ENCODE data around the gene S100A6.

S100A6 gene

DNA sequence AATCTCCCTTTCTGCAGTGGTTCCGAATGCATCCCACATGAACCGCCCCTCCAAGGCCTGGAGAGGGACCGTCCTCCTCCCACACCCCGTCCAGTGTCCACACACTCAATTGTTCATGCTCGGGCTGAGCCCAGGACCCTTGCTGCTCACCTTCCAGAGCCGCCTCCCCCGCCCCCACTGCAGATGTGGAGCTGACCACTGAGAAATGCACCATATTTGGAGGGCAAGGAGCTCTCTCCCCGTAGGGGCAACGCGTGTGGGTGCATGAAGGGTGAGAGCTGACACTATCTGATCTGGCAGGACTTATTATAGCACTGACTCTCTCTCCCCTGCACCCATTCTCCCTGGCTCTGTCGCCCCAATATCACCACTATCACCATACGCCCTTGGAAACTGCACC, 17.3 kb upstream of the S100A6 start:
- no peak overlapping the region for H3K27ac Mint-ChIP-seq
- no peak overlapping the region for H3K4me3 Mint-ChIP-seq
- H3K36me3 Mint-ChIP-seq, result no peaks in the 10 kb centered on the region
- peaks cover 8% of the 10 kb centered on the region for H3K4me1 Mint-ChIP-seq
- H3K27me3 Mint-ChIP-seq, result no peaks in the 10 kb centered on the region
- no peaks in the 10 kb centered on the region for H3K9me3 Mint-ChIP-seq

DNA sequence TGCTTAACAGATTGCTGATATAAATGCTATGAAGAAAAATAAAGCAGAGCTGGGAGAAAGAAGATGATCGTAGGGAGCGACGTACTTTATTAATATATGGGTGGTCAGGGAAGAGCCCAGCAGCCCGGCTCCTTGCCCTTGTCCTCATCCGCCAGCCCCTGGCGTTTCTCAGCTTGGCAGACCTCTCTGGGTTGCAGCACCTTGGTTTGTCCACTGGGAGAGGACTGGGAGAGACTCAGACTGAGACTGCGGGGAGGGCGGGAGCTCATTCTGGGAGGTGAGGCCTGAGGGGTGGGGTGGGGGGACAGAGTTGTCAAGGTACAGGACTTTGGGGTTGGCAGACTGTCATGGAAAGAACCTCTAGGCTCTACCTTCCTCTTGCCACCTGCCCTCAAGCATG, 16.5 kb upstream of the S100A6 start:
- no peaks in the 10 kb centered on the region for H3K9me3 Mint-ChIP-seq
- no peak overlapping the region for H3K4me3 Mint-ChIP-seq
- H3K27ac Mint-ChIP-seq, result no peak overlapping the region
- no peaks in the 10 kb centered on the region for H3K36me3 Mint-ChIP-seq
- peaks cover 8% of the 10 kb centered on the region for H3K4me1 Mint-ChIP-seq
- H3K27me3 Mint-ChIP-seq, result no peaks in the 10 kb centered on the region

DNA sequence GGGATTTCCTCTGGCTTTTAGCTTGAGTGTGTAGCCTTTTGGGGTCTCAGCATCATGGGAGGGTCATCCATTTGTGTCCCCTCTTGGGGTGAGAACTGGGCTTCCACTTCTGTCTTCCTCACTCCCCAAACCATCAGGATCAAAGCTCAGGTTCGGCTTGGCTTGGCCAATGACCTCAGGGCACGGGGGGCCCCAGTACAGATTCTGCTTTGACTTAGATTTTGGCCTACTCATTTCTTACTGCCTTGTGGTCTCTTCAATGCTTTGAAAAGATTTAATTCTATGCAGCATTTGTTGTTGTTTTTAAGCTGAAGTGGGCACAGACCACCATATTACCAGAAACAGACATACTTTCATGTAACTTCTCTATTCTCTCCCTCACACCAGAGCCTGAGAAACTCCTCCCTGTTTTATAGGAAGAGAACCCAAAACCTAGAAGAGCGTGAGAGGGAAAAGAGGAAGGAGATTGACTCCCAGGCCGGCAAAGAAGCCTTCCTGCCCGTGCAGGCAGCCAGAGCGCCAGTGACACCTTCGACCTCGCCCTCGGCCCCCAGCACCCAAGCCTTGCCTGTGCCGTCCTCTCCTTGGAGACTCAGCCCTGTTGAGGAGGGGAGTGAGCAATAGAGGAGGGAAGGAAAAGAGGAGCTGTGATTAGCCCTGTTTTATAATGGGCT, 15.2 kb upstream of the S100A6 start:
- no peaks in the 10 kb centered on the region for H3K27me3 Mint-ChIP-seq
- H3K4me3 Mint-ChIP-seq, result no peak overlapping the region

DNA sequence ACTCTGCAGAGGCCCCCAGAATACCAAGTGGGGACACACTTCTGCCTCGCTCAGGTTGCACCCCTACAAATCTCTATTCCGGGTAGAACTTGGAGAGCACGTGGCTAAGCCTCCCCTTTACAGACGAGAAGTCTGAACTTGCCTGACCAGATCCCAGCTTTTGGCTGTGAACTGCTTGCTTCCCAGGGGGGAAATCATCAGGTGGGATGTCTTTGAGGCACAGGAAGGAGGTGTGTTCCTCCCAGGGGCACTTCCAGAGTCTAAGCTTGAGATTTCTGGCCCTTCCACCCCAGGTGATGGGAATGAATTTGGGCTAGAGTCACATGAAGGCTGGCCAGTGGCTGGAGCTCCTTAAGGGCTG, 14.6 kb upstream of the S100A6 start:
- no peak overlapping the region for H3K27ac Mint-ChIP-seq

More for the DNA sequence above, 15.2 kb upstream of the S100A6 start:
- no peaks in the 10 kb centered on the region for H3K9me3 Mint-ChIP-seq
- H3K27ac Mint-ChIP-seq, result peak overlapping the region; percentile 1
- H3K4me1 Mint-ChIP-seq, result peaks cover 17% of the 10 kb centered on the region
- H3K36me3 Mint-ChIP-seq, result no peaks in the 10 kb centered on the region

DNA sequence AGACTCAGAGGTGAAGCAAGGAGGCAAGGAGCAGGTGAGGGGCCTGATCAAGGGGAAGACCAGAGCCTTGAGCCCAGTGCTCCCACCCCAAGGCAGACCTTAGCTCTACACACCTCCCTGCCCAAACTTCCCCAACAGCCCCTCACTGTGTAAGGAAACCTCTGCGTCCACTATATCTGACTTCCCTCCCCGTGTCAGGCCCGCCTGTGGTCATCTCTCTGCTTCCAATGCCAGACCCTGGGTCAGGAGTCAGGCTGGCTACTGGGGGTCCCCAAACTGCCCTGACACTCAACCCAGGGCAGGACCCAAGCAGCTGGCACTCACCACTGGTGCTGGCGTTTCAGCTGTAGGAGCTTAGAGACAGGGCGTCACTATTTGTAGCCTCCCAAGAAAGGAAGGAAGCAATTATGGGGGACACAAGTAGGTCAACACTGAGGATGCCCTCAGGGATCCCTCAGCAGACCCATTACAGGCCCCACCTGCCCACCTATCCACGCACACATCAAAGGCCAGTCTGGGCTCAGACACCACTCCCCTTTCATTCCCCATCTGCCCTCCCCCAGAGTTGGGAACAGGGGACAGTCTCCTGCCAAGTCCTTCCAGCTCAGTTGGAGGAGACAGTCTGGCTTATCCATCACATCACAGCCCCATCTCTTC, 14.1 kb upstream of the S100A6 start:
- Mint-ChIP-seq H3K4me1 (peaks cover 28% of the 10 kb centered on the region), H3K36me3 (no peaks in the 10 kb centered on the region), H3K4me3 (no peak overlapping the region), H3K9me3 (no peaks in the 10 kb centered on the region), H3K27me3 (no peaks in the 10 kb centered on the region), H3K27ac (no peak overlapping the region)

More for the DNA sequence above, 14.6 kb upstream of the S100A6 start:
- Mint-ChIP-seq H3K4me3 (no peak overlapping the region), H3K27me3 (no peaks in the 10 kb centered on the region), H3K4me1 (peaks cover 23% of the 10 kb centered on the region), H3K9me3 (no peaks in the 10 kb centered on the region), H3K36me3 (no peaks in the 10 kb centered on the region)

DNA sequence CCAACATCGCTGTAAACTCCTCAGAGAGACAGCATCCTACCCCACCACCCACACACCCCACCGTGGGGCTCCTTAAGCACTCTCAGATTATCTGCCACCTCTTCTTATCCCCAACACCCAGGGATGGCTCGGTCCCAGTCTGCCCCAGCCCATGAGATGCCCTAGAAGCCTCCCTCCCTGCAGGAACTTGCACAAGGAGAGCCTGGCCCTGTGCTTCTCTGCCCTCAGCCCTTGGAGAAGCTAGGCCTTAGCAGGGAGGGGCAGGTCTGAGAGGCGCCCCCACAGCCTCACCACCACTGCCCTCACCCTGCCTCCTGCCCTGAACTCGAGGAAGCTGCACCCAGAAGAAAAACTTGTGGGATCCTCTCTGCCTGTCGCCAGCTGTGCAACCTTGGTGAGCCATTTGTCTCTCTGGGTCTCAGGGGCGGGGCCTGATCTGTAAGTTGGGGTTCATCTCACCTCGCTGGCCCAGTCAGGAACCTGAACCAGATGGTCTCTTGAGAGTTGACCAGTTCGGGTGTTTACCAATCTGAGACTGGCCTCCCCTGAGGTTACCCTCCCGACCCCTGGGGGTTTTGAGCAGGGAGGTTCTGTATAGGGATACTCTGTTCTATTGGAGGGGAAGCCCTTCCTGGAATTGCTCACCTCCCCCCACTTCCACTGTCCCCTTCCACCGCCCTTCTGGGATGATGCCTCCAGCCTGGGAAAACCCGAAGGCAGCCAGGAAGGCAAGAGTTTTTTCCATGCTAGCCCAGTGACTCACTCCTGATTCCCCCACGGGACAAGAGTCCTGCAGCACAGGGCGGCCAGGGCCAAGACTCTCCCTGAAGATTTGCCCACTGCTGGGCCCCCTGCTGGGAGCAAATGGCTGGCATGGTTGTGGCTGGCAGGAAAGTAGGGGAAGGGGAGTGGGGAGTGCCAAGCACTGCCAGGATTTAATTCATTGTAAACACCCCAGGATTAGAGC, 13.2 kb upstream of the S100A6 start, which contains the start of gene S100A3:
S100A3 (minus strand) TSS at position 537 of the 967 bp plus-strand sequence. CDS start 773 bp downstream, outside the sequence.
- Mint-ChIP-seq H3K4me3 (no peak within 1 kb of the TSS), H3K9me3 (no peaks in the 10 kb centered on the region), H3K27me3 (no peaks in the 10 kb centered on the region), H3K27ac (no peak within 1 kb of the TSS), H3K36me3 (no peaks in the 10 kb centered on the region), H3K4me1 (peaks cover 37% of the 10 kb centered on the region)

DNA sequence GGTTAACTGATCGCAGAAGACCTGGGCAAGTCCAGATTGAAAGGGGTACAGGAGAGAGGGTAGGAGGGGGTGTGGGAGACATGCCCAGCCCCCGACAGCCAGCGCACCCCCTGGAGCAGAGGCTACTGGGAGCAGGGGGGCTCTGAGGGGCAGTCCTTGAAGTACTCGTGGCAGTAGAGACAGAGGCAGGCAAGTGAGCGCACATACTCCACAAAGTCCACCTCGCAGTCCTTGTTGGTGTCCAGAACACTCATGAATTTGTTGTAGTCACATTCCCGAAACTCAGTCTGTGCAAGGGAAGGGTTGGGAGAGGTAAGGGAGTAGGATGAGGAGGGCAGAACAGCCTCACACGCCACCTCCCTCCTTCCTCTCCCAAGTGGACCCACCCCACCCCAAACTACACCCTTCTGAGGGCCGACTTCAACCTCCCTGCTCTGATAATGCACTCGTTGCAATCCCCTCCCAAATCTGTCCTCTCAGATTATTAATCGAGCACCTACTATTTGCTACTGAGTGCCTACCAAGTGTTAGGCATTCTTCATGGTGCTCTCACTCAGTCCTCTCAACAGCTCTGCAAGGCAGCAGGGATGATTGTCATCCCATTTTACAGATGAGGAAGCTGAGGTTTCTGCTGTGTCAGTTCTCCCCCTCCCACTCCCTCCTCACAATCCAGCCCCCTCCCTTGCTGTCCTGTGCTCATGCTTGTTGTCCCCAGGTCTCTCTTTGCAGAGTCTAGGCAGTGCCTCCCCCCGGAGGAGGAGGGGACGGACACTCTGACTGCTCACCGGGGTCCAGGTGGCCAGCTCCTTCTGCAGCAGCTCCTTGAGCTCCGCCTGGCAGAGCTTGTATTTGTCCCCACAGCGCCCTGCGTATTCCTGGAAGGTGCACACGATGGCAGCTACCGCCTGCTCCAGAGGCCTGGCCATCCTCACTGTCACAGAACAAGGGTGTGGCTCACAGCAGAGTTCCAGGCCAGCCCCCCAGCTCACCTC, 12.1 kb upstream of the S100A6 start:
- no peaks in the 10 kb centered on the region for H3K27me3 Mint-ChIP-seq
- H3K9me3 Mint-ChIP-seq, result no peaks in the 10 kb centered on the region
- no peak overlapping the region for H3K27ac Mint-ChIP-seq
- no peak overlapping the region for H3K4me3 Mint-ChIP-seq
- peaks cover 44% of the 10 kb centered on the region for H3K4me1 Mint-ChIP-seq
- H3K36me3 Mint-ChIP-seq, result no peaks in the 10 kb centered on the region

DNA sequence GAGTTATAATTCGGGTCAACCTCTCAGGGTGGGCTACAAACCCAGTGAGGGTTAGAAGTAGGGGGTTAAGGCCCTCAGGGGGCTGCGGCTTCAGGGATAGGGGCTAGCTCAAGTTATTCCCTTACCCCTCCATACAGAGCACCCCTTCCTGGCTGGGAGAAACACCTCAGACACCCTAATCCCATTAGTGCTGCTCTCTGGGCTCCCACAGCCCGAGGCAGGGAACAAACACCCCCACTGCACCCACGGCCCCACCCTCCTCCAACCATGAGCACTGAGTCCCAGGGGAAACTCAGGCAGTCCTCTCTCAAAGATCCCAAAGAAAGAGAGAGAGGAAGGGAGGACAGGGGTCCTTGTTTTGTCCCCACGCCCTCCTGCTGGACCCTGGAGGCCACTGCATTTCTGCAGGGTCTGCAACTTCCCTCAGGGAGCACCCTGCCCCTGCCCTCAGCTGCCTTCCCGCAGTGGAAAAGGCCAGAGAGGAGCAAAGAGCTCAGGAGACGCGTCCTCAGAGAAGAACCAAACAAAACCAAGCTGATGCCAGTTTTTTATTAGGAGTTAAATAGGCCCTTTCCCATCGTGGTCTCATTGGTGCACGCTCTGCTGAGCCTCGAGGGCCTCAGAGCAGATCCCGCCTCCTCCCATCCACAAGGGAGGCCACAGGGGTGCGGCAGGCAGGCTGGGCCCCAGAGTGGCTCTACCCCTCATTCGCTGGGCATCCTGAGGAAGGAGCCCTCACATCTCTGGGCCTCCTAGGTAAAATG, 11.2 kb upstream of the S100A6 start:
- Mint-ChIP-seq H3K27me3 (no peaks in the 10 kb centered on the region), H3K9me3 (no peaks in the 10 kb centered on the region), H3K27ac (peak overlapping the region; percentile 89), H3K4me3 (no peak overlapping the region), H3K36me3 (peaks cover 3% of the 10 kb centered on the region), H3K4me1 (peaks cover 53% of the 10 kb centered on the region)

DNA sequence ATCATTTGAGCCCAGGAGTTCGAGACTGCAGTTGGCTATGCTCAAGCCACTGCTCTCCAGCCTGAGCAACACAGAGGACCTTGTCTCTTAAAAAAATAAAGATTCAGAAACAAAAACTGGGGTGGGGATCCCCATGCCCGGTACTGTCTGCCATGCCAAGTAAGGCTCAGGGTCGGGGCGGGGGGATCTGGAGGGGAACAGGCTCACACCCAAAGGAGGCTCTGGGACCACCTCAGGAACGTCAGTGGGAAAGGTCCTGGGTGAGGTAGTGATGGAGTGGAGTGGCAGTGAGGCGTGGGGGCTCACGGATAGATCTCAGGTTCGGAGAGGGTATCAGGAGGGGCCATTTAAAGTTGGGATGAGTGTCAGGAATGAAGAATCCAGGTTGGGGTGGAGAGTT, 10.6 kb upstream of the S100A6 start:
- Mint-ChIP-seq H3K27me3 (no peaks in the 10 kb centered on the region), H3K9me3 (no peaks in the 10 kb centered on the region), H3K4me1 (peaks cover 59% of the 10 kb centered on the region), H3K4me3 (no peak overlapping the region), H3K27ac (peak overlapping the region; percentile 89), H3K36me3 (peaks cover 3% of the 10 kb centered on the region)

DNA sequence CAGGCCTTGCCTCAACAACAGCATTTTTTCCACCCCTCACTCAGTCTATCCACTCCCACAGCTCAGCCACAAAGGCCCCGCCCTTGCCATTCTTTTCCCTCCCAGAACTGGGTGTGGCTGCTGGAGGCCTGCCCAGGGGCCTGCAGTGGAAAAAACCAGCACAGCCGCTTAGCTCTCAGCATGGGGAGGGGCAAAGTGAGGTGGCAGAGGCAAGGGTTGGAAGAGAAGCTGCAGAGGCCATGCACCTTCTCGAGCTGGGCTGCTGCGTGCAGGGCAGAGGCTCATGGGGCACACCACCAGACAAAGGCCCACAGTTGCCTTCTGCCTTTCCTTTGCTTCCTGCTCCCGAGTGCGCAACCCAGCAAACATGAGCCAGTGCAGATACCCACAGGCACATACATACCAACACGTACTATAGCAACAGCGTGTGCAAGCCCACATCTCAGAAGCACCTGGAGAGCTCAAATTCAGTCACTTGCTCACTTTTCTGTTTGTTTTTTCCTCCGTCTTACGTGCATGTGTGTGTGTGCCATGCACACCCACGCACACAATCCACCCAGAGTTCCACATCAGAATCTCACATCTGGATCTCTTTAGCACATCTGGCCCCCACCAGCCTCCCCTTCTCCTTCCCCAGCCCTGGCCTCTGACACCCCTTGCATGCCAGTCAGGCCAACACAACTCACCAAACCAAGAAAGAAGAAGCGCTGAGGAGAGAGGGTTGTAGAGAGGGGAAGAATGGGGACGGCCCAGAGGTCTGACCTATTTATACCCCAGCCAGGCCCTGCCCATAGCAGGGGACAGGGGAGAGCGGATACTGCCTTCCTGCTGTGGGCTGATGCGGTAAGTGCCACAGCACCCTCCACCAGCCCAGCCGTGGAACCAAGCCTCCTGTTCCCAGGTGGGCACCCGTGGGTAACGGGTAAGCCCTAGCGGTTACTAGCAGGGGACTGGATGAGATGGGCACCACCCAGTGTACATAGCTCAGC, 9.6 kb upstream of the S100A6 start, which contains the start of gene S100A4:
S100A4 (minus strand) TSS at position 740 of the 989 bp plus-strand sequence. CDS start 1,012 bp downstream, outside the sequence.
- Mint-ChIP-seq H3K27ac (peak within 1 kb of the TSS; percentile 89), H3K4me1 (peaks cover 69% of the 10 kb centered on the region), H3K36me3 (peaks cover 3% of the 10 kb centered on the region), H3K9me3 (no peaks in the 10 kb centered on the region), H3K27me3 (no peaks in the 10 kb centered on the region), H3K4me3 (peak within 1 kb of the TSS; percentile 77)

DNA sequence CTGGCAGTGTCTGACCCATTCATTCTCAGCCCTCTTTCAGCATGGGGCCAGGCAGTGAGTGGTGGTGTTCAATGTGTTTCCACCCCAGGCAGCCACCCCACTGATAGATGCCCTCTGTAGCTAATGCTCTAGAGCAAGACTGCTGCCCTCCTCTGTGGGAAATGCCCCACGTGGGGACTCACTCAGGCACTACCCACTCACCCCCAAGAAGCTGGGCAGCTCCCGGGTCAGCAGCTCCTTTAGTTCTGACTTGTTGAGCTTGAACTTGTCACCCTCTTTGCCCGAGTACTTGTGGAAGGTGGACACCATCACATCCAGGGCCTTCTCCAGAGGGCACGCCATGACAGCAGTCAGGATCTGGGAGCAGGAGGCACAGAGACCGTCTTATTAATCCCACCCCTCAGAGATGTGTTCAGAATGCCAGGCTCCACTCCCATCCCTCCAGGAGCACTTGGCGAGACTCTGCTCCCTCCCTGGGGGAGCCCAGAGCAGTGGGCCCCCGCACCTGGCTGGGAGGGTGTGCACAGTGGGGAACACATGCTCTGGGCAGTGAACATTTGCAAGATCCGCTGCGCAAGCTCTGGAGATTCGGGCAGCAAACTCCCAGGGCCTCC, 8.8 kb upstream of the S100A6 start:
- peak overlapping the region; percentile 77 for H3K4me3 Mint-ChIP-seq
- peaks cover 3% of the 10 kb centered on the region for H3K36me3 Mint-ChIP-seq
- no peaks in the 10 kb centered on the region for H3K9me3 Mint-ChIP-seq
- no peaks in the 10 kb centered on the region for H3K27me3 Mint-ChIP-seq
- peaks cover 77% of the 10 kb centered on the region for H3K4me1 Mint-ChIP-seq
- peak overlapping the region; percentile 89 for H3K27ac Mint-ChIP-seq

DNA sequence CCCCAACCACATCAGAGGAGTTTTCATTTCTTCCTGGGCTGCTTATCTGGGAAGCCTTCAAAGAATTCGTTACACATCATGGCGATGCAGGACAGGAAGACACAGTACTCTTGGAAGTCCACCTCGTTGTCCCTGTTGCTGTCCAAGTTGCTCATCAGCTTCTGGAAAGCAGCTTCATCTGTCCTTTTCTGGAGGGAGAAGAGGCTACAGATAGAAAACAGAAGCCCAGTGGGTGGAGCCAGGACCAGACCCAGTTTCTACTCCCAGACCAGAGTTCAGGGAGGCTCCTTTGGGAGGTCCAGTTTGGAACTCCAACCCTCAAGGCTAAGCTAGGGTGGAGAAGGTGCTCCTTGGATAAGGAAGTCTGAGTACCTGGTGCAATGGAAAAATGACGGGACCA, 7.9 kb upstream of the S100A6 start:
- Mint-ChIP-seq H3K27ac (peak overlapping the region; percentile 89), H3K4me1 (peaks cover 81% of the 10 kb centered on the region), H3K27me3 (no peaks in the 10 kb centered on the region), H3K9me3 (no peaks in the 10 kb centered on the region), H3K4me3 (peak overlapping the region; percentile 8), H3K36me3 (peaks cover 3% of the 10 kb centered on the region)
